ENCODE results near the gene MUC5B.

DNA sequence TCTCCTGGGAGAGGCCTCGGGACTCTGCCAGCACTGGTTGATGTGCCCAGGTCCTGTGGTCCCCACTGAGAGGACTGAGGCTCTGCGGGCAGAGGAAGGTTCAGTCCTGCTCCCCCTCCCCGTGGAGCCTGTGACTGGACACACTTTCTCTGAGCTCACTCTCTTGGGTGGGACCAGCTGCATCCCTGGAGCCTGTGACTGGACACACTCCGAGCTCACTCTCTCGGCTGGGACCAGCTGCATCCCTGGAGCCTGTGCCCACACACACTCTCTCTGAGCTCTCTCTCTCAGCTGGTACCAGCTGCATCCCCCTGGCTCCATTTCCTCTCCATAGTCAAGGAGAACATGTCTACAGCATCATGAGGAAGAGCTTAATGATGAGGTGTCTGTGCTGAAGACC, 47.1 kb downstream of the MUC5B start:
- TF ChIP-seq CTCF (IDR thresholded peaks at IDR 0.05) = no peak
- no peak for TF ChIP-seq EZH2 (IDR thresholded peaks at IDR 0.05)
- no peak for TF ChIP-seq EZH2phosphoT487 (IDR thresholded peaks at IDR 0.05)

Measured in neural progenitor cell (in vitro differentiated cells).